ENCODE results near the gene PURB. TPM values are rescaled to one million over a fixed set of nuclear protein-coding genes. Genes with fewer than 3 reads are reported as not detected.

The PURB gene
- total and polyA plus RNA-seq, 2 of the 4 experiments (the other 2 are of a cell fraction), result 6.3 to 8.8 TPM

DNA sequence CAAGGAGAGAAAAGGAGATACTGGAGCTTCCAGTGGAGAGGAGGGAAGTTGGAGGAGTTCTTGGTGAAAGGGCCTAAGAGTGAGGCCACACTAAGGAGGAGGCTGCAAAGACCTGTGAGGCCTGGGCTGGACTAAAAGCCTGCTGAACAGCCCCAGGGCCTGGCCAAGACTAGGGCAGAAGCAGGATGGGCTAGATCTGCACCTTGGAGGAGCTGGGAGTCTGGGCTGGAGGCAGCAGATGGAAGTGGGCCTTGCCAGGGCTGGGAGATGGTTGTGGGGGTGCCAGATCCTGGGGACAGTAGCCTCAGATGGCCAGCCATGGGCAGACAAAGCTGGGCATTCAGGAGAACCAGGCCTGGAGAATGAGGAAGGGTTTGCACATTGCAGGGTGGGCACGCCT, 6.5 kb upstream of the PURB start:
- dilution Hi-C loops (cut with HindIII; ENCODE audit: low sequenced_read_pairs, unreplicated experiment), result no loop called here
- Histone ChIP-seq H3K4me2 (ENCODE audit: low read depth, low read length) (no peak overlapping the region), H2BK5ac (ENCODE audit: low read depth, low read length, poor library complexity, severe bottlenecking) (no peak overlapping the region), H3K56ac (ENCODE audit: extremely low read depth, insufficient read depth, low read length) (no peak overlapping the region), H3K79me1 (ENCODE audit: low read depth in 1 of 2, low read length in 2 of 2) (peaks cover 13 to 31% of the 10 kb centered on the region in 2 experiments; a peak in 3 of 4 replicates), H2BK120ac (ENCODE audit: low read depth, low read length) (no peak overlapping the region), H3K4me1 (ENCODE audit: control insufficient read depth, insufficient read depth, low read length) (no peaks in the 10 kb centered on the region; the same call in 1 of the 2 replicates), H3K23ac (ENCODE audit: low read depth, low read length) (no peak overlapping the region), H2AFZ (replicated peaks; ENCODE audit: low read length, poor library complexity) (no peak overlapping the region), H2AK9ac (replicated peaks; ENCODE audit: low read depth, low read length, poor library complexity) (no peak overlapping the region), H4K5ac (ENCODE audit: low read depth, low read length) (no peak overlapping the region), H3K4ac (ENCODE audit: low read depth, low read length) (no peak overlapping the region), H3K18ac (ENCODE audit: low read depth, low read length) (no peak overlapping the region), H3K27ac (ENCODE audit: insufficient read depth, low read length) (no peak overlapping the region), H3K27me3 (ENCODE audit: control insufficient read depth, insufficient read depth, low read length) (no peaks in the 10 kb centered on the region), H2AK5ac (ENCODE audit: low read depth, low read length) (no peak overlapping the region), H3K9ac (ENCODE audit: low read depth, low read length) (no peak overlapping the region), H3K14ac (replicated peaks; ENCODE audit: low read depth, low read length) (no peak overlapping the region), H2BK20ac (ENCODE audit: low read depth, low read length) (no peak overlapping the region), H2BK15ac (ENCODE audit: low read depth, low read length) (no peak overlapping the region), H3K9me3 (ENCODE audit: control insufficient read depth, insufficient read depth, low read length) (no peaks in the 10 kb centered on the region), H3K9me1 (ENCODE audit: insufficient read depth, low read length) (peaks cover 4% of the 10 kb centered on the region; the same call in 1 of the 2 replicates), H3K4me3 (ENCODE audit: insufficient read depth, low read depth, low read length) (no peak overlapping the region), H4K20me1 (ENCODE audit: insufficient read depth, low read length) (no peaks in the 10 kb centered on the region), H4K8ac (ENCODE audit: low read depth in 2 of 2, low read length in 2 of 2) (no peak overlapping the region), H3K36me3 (ENCODE audit: control insufficient read depth, insufficient read depth, low read length) (no peaks in the 10 kb centered on the region), H4K91ac (ENCODE audit: insufficient read depth, low read depth, low read length) (no peak overlapping the region)
- DNase-seq (no peak), ATAC-seq (ENCODE audit: low read depth) (no peak)
- TF ChIP-seq POLR2A (IDR thresholded peaks at IDR 0.05; ENCODE audit: low read depth, low read length) (no peak), RCOR1 (IDR thresholded peaks at IDR 0.05; ENCODE audit: insufficient replicate concordance, low read length) (no peak), RAD21 (IDR thresholded peaks at IDR 0.05; ENCODE audit: low read length) (no peak), FOS (IDR thresholded peaks at IDR 0.05; ENCODE audit: low read depth, low read length) (no peak), CHD1 (IDR thresholded peaks at IDR 0.05; ENCODE audit: low read depth, low read length) (no peak), CEBPB (IDR thresholded peaks at IDR 0.05; ENCODE audit: low read depth, low read length) (no peak), RFX5 (IDR thresholded peaks at IDR 0.05; ENCODE audit: low read depth, low read length) (no peak), BHLHE40 (IDR thresholded peaks at IDR 0.05; ENCODE audit: low read depth, low read length) (no peak), NFE2L2 (IDR thresholded peaks at IDR 0.05; ENCODE audit: low read depth, low read length) (no peak), SMC3 (IDR thresholded peaks at IDR 0.05; ENCODE audit: low read depth, low read length) (no peak), MAFK (IDR thresholded peaks at IDR 0.05; ENCODE audit: low read depth, low read length) (no peak), MXI1 (IDR thresholded peaks at IDR 0.05; ENCODE audit: borderline replicate concordance, low read depth, low read length) (no peak)
- TF ChIP-seq, protein P1, sequence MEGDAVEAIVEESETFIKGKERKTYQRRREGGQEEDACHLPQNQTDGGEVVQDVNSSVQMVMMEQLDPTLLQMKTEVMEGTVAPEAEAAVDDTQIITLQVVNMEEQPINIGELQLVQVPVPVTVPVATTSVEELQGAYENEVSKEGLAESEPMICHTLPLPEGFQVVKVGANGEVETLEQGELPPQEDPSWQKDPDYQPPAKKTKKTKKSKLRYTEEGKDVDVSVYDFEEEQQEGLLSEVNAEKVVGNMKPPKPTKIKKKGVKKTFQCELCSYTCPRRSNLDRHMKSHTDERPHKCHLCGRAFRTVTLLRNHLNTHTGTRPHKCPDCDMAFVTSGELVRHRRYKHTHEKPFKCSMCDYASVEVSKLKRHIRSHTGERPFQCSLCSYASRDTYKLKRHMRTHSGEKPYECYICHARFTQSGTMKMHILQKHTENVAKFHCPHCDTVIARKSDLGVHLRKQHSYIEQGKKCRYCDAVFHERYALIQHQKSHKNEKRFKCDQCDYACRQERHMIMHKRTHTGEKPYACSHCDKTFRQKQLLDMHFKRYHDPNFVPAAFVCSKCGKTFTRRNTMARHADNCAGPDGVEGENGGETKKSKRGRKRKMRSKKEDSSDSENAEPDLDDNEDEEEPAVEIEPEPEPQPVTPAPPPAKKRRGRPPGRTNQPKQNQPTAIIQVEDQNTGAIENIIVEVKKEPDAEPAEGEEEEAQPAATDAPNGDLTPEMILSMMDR (conservative IDR thresholded peaks at IDR 0.05; ENCODE audit: low read depth, low read length), result no peak
- TF ChIP-seq, protein P2, sequence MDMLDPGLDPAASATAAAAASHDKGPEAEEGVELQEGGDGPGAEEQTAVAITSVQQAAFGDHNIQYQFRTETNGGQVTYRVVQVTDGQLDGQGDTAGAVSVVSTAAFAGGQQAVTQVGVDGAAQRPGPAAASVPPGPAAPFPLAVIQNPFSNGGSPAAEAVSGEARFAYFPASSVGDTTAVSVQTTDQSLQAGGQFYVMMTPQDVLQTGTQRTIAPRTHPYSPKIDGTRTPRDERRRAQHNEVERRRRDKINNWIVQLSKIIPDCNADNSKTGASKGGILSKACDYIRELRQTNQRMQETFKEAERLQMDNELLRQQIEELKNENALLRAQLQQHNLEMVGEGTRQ (IDR thresholded peaks at IDR 0.05; ENCODE audit: low read depth, low read length), result no peak
- TF ChIP-seq, protein P3, sequence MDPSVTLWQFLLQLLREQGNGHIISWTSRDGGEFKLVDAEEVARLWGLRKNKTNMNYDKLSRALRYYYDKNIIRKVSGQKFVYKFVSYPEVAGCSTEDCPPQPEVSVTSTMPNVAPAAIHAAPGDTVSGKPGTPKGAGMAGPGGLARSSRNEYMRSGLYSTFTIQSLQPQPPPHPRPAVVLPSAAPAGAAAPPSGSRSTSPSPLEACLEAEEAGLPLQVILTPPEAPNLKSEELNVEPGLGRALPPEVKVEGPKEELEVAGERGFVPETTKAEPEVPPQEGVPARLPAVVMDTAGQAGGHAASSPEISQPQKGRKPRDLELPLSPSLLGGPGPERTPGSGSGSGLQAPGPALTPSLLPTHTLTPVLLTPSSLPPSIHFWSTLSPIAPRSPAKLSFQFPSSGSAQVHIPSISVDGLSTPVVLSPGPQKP (IDR thresholded peaks at IDR 0.05; ENCODE audit: borderline replicate concordance, low read depth, low read length), result no peak
- WGBS, 2 experiments (ENCODE audit: extremely low coverage in 2 of 2, insufficient read length in 1 of 2), result no CpG with 5 or more reads among the region's 1 CpG
- intact Hi-C loops (cut with micrococcal nuclease), result no loop called here
- in situ Hi-C loops (cut with MboI; ENCODE audit: low sequenced_read_pairs), result no loop called here
- CTCF ChIA-PET, result no interaction called here
- POLR2A ChIA-PET (ENCODE audit: unreplicated experiment), result no interaction called here
- BruUV-seq (replicated peaks), result no TSS peak
